Liver (tissue), 9 donors: ENCODE results near the gene LOXHD1. TPM values are rescaled to one million over a fixed set of nuclear protein-coding genes. Genes with fewer than 3 reads are reported as not detected.

Source experiments
- DNase-seq: peaks from one replicate; pipeline ENCODE4 v3.0.0-alpha.2; 2017; ENCODE audit warnings: low spot score
- H3K27ac ChIP-seq, 2 donors: one replicate each; pipeline ENCODE4 v1.7.0; 2013; ENCODE audit warnings: inconsistent platforms in 2 of 2, low read length in 2 of 2, control low read depth in 1 of 2, low read depth in 1 of 2, mild to moderate bottlenecking in 1 of 2
- H3K27me3 ChIP-seq, 4 donors: one replicate each; pipeline versions ENCODE4 v1.6.1 to v1.7.0; 2013; ENCODE audit warnings: low read length in 3 of 4, inconsistent platforms in 1 of 4, mild to moderate bottlenecking in 1 of 4, moderate library complexity in 1 of 4; ENCODE audit not compliant: control insufficient read depth in 4 of 4, insufficient read depth in 4 of 4
- H3K36me3 ChIP-seq, 4 donors: one replicate each; pipeline versions ENCODE4 v1.6.1 to v1.7.0; 2013; ENCODE audit warnings: low read length in 3 of 4, mild to moderate bottlenecking in 3 of 4, low read depth in 1 of 4, moderate library complexity in 1 of 4; ENCODE audit not compliant: control insufficient read depth in 4 of 4, insufficient read depth in 3 of 4
- H3K4me1 ChIP-seq, 4 donors: one replicate each; pipeline versions ENCODE4 v1.6.1 to v1.7.0; 2013; ENCODE audit warnings: low read length in 3 of 4, mild to moderate bottlenecking in 3 of 4, moderate library complexity in 1 of 4; ENCODE audit not compliant: control insufficient read depth in 4 of 4, insufficient read depth in 4 of 4
- H3K4me3 ChIP-seq, 3 donors: one replicate each; pipeline versions ENCODE4 v1.6.1 to v1.7.0; 2013; ENCODE audit warnings: low read length in 3 of 3, control low read depth in 1 of 3, low read depth in 1 of 3, mild to moderate bottlenecking in 1 of 3
- H3K9ac ChIP-seq, 2 donors: one replicate each; pipeline ENCODE4 v1.7.0; 2013; ENCODE audit warnings: low read length in 2 of 2, mild to moderate bottlenecking in 2 of 2, moderate library complexity in 2 of 2, control low read depth in 1 of 2, low read depth in 1 of 2
- H3K9me3 ChIP-seq, 4 donors: one replicate each; pipeline versions ENCODE4 v1.6.1 to v1.7.0; 2013; ENCODE audit warnings: low read length in 3 of 4; ENCODE audit not compliant: control insufficient read depth in 4 of 4
- FOXA1 ChIP-seq: IDR thresholded peaks from 2 replicates; pipeline ENCODE4 v1.6.1; 2016; ENCODE audit warnings: antibody characterized with exemption
- FOXA2 ChIP-seq: IDR thresholded peaks from 2 replicates; pipeline ENCODE4 v1.6.1; 2016; ENCODE audit warnings: antibody characterized with exemption
- GABPA ChIP-seq, 2 donors: IDR thresholded peaks in 1 of 2; conservative IDR thresholded peaks in 1 of 2; 2 replicates each; pipeline ENCODE4 v1.6.1; 2016; ENCODE audit warnings: antibody characterized with exemption in 2 of 2, mild to moderate bottlenecking in 1 of 2, moderate library complexity in 1 of 2
- HNF4G ChIP-seq: IDR thresholded peaks from 2 replicates; pipeline ENCODE4 v1.6.1; 2016; ENCODE audit warnings: antibody characterized with exemption
- JUND ChIP-seq, 2 donors: IDR thresholded peaks; 2 replicates each; pipeline ENCODE4 v1.6.1; 2016; ENCODE audit warnings: antibody characterized with exemption in 2 of 2
- RAD21 ChIP-seq, 2 donors: IDR thresholded peaks; 2 replicates each; pipeline ENCODE4 v1.6.1; 2016; ENCODE audit warnings: antibody characterized with exemption in 2 of 2, mild to moderate bottlenecking in 2 of 2
- SP1 ChIP-seq: IDR thresholded peaks from 2 replicates; pipeline ENCODE4 v1.6.1; 2018; ENCODE audit warnings: antibody characterized with exemption, mild to moderate bottlenecking
- ZBTB33 ChIP-seq: IDR thresholded peaks from 2 replicates; pipeline ENCODE4 v1.6.1; 2016; ENCODE audit warnings: antibody characterized with exemption
- WGBS: extraction: QIAGEN DNeasy Blood & Tissue Kit; methylation state at CpG from one replicate; pipeline ENCODE4 v1.1.7; 2013; 5-methylcytosine and 5-hydroxymethylcytosine counted together
- polyA plus RNA-seq, 2 donors: library from polyadenylated mRNA; stranded (reverse) in 1 of 2; unstranded in 1 of 2; fragments of 200-250 nt in 1 of 2; fragments of >200 nt in 1 of 2; fragmentation: Nextera tagmentation in 1 of 2; extraction: Ambion mirVana in 1 of 2; gene quantifications; one replicate each; pipeline versions ENCODE4 v1.2.1 to v1.2.3, GENCODE V29; 2013 to 2015
- total RNA-seq, 2 donors: library from RNA; depleted of rRNA; stranded (reverse); fragments of >200 nt; gene quantifications; one replicate each; pipeline ENCODE4 v1.2.3, GENCODE V29; 2014
- TF ChIP-seq, protein P1 (sequence below): IDR thresholded peaks from 2 replicates; pipeline ENCODE4 v1.6.1; 2016; ENCODE audit warnings: antibody characterized with exemption, mild to moderate bottlenecking
- TF ChIP-seq, protein P2 (sequence below): IDR thresholded peaks from 2 replicates; pipeline ENCODE4 v1.6.1; 2016; ENCODE audit warnings: antibody characterized with exemption
- TF ChIP-seq, protein P3 (sequence below): fragments of 150-350 bp; IDR thresholded peaks from 2 replicates; pipeline ENCODE4 v1.5.1; 2017; ENCODE audit warnings: improper control_type of control experiment, low read depth, low read length; ENCODE audit not compliant: missing input control
- donor health status: healthy.
- donor health status: healthy.
- donor health status: healthy.
- donor health status: healthy.
- donor health status: healthy.

The LOXHD1 gene
- total and polyA plus RNA-seq, 4 donors: 0.09 to 0.25 TPM; not detected in 2

GRCh38 chr18:46449033-46449432 is 208.0 kb downstream of the LOXHD1 start (continued):
- TF ChIP-seq, protein P1, sequence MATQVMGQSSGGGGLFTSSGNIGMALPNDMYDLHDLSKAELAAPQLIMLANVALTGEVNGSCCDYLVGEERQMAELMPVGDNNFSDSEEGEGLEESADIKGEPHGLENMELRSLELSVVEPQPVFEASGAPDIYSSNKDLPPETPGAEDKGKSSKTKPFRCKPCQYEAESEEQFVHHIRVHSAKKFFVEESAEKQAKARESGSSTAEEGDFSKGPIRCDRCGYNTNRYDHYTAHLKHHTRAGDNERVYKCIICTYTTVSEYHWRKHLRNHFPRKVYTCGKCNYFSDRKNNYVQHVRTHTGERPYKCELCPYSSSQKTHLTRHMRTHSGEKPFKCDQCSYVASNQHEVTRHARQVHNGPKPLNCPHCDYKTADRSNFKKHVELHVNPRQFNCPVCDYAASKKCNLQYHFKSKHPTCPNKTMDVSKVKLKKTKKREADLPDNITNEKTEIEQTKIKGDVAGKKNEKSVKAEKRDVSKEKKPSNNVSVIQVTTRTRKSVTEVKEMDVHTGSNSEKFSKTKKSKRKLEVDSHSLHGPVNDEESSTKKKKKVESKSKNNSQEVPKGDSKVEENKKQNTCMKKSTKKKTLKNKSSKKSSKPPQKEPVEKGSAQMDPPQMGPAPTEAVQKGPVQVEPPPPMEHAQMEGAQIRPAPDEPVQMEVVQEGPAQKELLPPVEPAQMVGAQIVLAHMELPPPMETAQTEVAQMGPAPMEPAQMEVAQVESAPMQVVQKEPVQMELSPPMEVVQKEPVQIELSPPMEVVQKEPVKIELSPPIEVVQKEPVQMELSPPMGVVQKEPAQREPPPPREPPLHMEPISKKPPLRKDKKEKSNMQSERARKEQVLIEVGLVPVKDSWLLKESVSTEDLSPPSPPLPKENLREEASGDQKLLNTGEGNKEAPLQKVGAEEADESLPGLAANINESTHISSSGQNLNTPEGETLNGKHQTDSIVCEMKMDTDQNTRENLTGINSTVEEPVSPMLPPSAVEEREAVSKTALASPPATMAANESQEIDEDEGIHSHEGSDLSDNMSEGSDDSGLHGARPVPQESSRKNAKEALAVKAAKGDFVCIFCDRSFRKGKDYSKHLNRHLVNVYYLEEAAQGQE: no peak
- TF ChIP-seq FOXA1 (no peak), HNF4G (no peak), SP1 (no peak)

GRCh38 chr18:46448347-46448746 is 208.7 kb downstream of the LOXHD1 start:
- Histone ChIP-seq H3K27me3 (no peaks in the 10 kb centered on the region), H3K4me1 (no peaks in the 10 kb centered on the region), H3K4me3 (no peak overlapping the region), H3K27ac (no peak overlapping the region), H3K36me3 (peaks cover 0 to 6% (median 3%) of the 10 kb centered on the region in 4 donors), H3K9ac (no peak overlapping the region), H3K9me3 (peaks cover 0 to 4% (median 0%) of the 10 kb centered on the region in 4 donors)
- 86% methylated on average over 4 of the region's 4 CpGs for WGBS
- no peak for DNase-seq
- TF ChIP-seq HNF4G: no peak
- TF ChIP-seq ZBTB33: no peak
- no peak for TF ChIP-seq FOXA2
- TF ChIP-seq, protein P2, sequence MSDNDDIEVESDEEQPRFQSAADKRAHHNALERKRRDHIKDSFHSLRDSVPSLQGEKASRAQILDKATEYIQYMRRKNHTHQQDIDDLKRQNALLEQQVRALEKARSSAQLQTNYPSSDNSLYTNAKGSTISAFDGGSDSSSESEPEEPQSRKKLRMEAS: no peak
- TF ChIP-seq, protein P1: no peak
- no peak for TF ChIP-seq JUND (IDR thresholded peaks at IDR 0.05)
- TF ChIP-seq, protein P3, sequence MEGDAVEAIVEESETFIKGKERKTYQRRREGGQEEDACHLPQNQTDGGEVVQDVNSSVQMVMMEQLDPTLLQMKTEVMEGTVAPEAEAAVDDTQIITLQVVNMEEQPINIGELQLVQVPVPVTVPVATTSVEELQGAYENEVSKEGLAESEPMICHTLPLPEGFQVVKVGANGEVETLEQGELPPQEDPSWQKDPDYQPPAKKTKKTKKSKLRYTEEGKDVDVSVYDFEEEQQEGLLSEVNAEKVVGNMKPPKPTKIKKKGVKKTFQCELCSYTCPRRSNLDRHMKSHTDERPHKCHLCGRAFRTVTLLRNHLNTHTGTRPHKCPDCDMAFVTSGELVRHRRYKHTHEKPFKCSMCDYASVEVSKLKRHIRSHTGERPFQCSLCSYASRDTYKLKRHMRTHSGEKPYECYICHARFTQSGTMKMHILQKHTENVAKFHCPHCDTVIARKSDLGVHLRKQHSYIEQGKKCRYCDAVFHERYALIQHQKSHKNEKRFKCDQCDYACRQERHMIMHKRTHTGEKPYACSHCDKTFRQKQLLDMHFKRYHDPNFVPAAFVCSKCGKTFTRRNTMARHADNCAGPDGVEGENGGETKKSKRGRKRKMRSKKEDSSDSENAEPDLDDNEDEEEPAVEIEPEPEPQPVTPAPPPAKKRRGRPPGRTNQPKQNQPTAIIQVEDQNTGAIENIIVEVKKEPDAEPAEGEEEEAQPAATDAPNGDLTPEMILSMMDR: no peak
- TF ChIP-seq FOXA1: no peak
- no peak for TF ChIP-seq GABPA (IDR thresholded peaks at IDR 0.05 in 1 of 2, conservative IDR thresholded peaks at IDR 0.05 in 1 of 2)
- no peak for TF ChIP-seq SP1
- TF ChIP-seq RAD21 (IDR thresholded peaks at IDR 0.05): no peak
